Large intestine (tissue), 3 donors: ENCODE measurements around the gene TOMM22. TPM values are rescaled to one million over a fixed set of nuclear protein-coding genes. Genes with fewer than 3 reads are reported as not detected.

Experiments used
- DNase-seq, 2 donors: peaks; one replicate each; pipeline versions ENCODE4 v3.0.0 to v3.0.0-alpha.2; 2013
- H3K27ac ChIP-seq: one replicate; pipeline ENCODE4 v1.5.1; 2013; ENCODE audit warnings: low read length
- H3K27me3 ChIP-seq: 2 replicates; pipeline ENCODE4 v1.6.1; 2013; ENCODE audit warnings: low read length; ENCODE audit not compliant: control insufficient read depth, insufficient read depth
- H3K36me3 ChIP-seq: 2 replicates; pipeline ENCODE4 v1.6.1; 2013; ENCODE audit warnings: low read length; ENCODE audit not compliant: control insufficient read depth, insufficient read depth
- H3K4me1 ChIP-seq: one replicate; pipeline ENCODE4 v1.6.1; 2013; ENCODE audit warnings: low read length; ENCODE audit not compliant: control insufficient read depth, insufficient read depth
- H3K4me3 ChIP-seq: one replicate; pipeline ENCODE4 v1.5.1; 2013; ENCODE audit warnings: low read length
- H3K9me3 ChIP-seq: one replicate; pipeline ENCODE4 v1.6.1; 2013; ENCODE audit warnings: mild to moderate bottlenecking, low read depth, low read length, moderate library complexity; ENCODE audit not compliant: control insufficient read depth
- WGBS: methylation state at CpG from one replicate; pipeline ENCODE4 v1.1.5; 2013; ENCODE audit warnings: low lambda C conversion rate; ENCODE audit not compliant: insufficient coverage; 5-methylcytosine and 5-hydroxymethylcytosine counted together
- polyA plus RNA-seq: library from polyadenylated mRNA; unstranded; fragments of 120-200 nt; gene quantifications from one replicate; pipeline ENCODE4 v1.2.1, GENCODE V29; 2013

TOMM22 gene
- polyA plus RNA-seq, 1 donor, result 76.8 TPM

DNA sequence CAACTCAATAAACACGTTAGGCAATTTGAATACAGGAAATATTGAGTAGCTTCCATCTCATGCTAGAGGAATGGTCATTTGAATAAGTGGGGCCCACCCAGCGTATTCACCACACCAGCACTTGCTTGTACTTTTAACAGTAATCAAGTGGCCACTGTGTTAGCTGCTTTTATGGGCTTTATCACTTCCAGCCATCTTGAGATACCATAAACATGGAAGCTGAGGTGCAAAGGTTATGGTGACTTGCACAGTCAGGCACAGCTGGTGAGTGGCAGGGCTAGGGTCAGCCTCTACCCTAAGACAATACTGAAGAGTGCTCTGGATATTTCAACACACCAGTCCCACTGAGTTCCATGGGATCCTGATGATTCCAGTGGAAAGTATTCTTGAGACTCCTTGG is 12.3 kb downstream of the TOMM22 start:
- H3K4me1 ChIP-seq, result peaks cover 72% of the 10 kb centered on the region
- H3K27ac ChIP-seq, result peak overlapping the region; percentile 91
- no peaks in the 10 kb centered on the region for H3K27me3 ChIP-seq
- DNase-seq, result peak; percentile 95 to 98
- H3K4me3 ChIP-seq, result no peak overlapping the region
- H3K36me3 ChIP-seq, result peaks cover 9% of the 10 kb centered on the region
- WGBS, result no CpG with 5 or more reads among the region's 2 CpGs
- H3K9me3 ChIP-seq, result no peaks in the 10 kb centered on the region

- H3K4me3 ChIP-seq, result no peak overlapping the region
- peaks cover 5% of the 10 kb centered on the region for H3K36me3 ChIP-seq
- peak overlapping the region; percentile 91 for H3K27ac ChIP-seq
- peaks cover 66% of the 10 kb centered on the region for H3K4me1 ChIP-seq
- no CpG with 5 or more reads among the region's 3 CpGs for WGBS
- DNase-seq, result peak; percentile 78 to 87
- no peaks in the 10 kb centered on the region for H3K27me3 ChIP-seq
- H3K9me3 ChIP-seq, result no peaks in the 10 kb centered on the region
Observed at GRCh38 chr22:38694940-38695339, 13.2 kb downstream of the TOMM22 start.

GRCh38 chr22:38696606-38697424 is 15.1 kb downstream of the TOMM22 start:
- WGBS, result 0% methylated on average over 2 of the region's 3 CpGs
- Histone ChIP-seq H3K27ac (peak overlapping the region; percentile 91), H3K27me3 (no peaks in the 10 kb centered on the region), H3K4me1 (peaks cover 50% of the 10 kb centered on the region), H3K4me3 (peak overlapping the region; percentile 48), H3K9me3 (no peaks in the 10 kb centered on the region), H3K36me3 (peaks cover 3% of the 10 kb centered on the region)
- DNase-seq, result peak in 1 of 2 donors; percentile 52

GRCh38 chr22:38697425-38698089 is 15.8 kb downstream of the TOMM22 start:
- Histone ChIP-seq H3K9me3 (no peaks in the 10 kb centered on the region), H3K27me3 (no peaks in the 10 kb centered on the region), H3K27ac (peak overlapping the region; percentile 91), H3K4me1 (peaks cover 45% of the 10 kb centered on the region), H3K4me3 (peak overlapping the region; percentile 48), H3K36me3 (no peaks in the 10 kb centered on the region)
- DNase-seq, result peak in 1 of 2 donors; percentile 69
- no CpG with 5 or more reads among the region's 8 CpGs for WGBS

GRCh38 chr22:38698407-38699094 is 16.8 kb downstream of the TOMM22 start:
- no peaks in the 10 kb centered on the region for H3K27me3 ChIP-seq
- WGBS, result 80% methylated on average over 1 of the region's 13 CpGs
- no peaks in the 10 kb centered on the region for H3K36me3 ChIP-seq
- H3K27ac ChIP-seq, result peak overlapping the region; percentile 91
- H3K9me3 ChIP-seq, result no peaks in the 10 kb centered on the region
- peak overlapping the region; percentile 48 for H3K4me3 ChIP-seq
- peaks cover 36% of the 10 kb centered on the region for H3K4me1 ChIP-seq
- peak in 1 of 2 donors; percentile 49 for DNase-seq

GRCh38 chr22:38699143-38699542 is 17.4 kb downstream of the TOMM22 start:
- peak in 1 of 2 donors; percentile 47 for DNase-seq
- Histone ChIP-seq H3K27me3 (no peaks in the 10 kb centered on the region), H3K4me3 (peak overlapping the region; percentile 48), H3K27ac (peak overlapping the region; percentile 91), H3K36me3 (no peaks in the 10 kb centered on the region), H3K9me3 (no peaks in the 10 kb centered on the region), H3K4me1 (peaks cover 32% of the 10 kb centered on the region)
- no CpG with 5 or more reads among the region's 5 CpGs for WGBS

DNA sequence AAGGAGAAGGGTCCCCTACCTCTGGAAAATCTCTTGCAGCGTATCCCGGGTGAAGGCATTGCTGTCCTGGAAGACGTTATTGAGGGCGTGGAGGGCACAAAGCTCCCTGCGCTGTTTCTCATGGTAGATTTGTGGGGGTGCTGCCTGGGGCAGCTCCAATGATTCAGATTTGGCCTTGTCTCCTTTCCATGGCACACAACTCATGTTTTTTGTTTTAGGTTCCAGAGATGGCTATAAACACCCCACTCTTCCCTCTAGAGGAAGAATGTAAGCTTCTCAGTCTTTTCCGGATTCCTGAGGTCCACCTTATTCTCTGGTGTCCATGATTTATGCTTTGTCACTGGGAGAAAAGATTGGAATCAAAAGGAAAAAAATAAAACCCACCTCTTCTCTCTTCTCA is 18.0 kb downstream of the TOMM22 start:
- H3K27me3 ChIP-seq, result no peaks in the 10 kb centered on the region
- peak overlapping the region; percentile 48 for H3K4me3 ChIP-seq

GRCh38 chr22:38700270-38700788 is 18.6 kb downstream of the TOMM22 start:
- no CpG with 5 or more reads among the region's 57 CpGs for WGBS
- Histone ChIP-seq H3K9me3 (no peaks in the 10 kb centered on the region), H3K4me3 (peak overlapping the region; percentile 48), H3K27ac (peak overlapping the region; percentile 91), H3K27me3 (no peaks in the 10 kb centered on the region), H3K36me3 (no peaks in the 10 kb centered on the region), H3K4me1 (peaks cover 31% of the 10 kb centered on the region)
- peak in 1 of 2 donors; percentile 61 for DNase-seq

More for the DNA sequence above, 18.0 kb downstream of the TOMM22 start:
- DNase-seq, result peak in 1 of 2 donors; percentile 70
- Histone ChIP-seq H3K4me1 (peaks cover 31% of the 10 kb centered on the region), H3K27ac (peak overlapping the region; percentile 91), H3K9me3 (no peaks in the 10 kb centered on the region), H3K36me3 (no peaks in the 10 kb centered on the region)
- no CpG with 5 or more reads among the region's 6 CpGs for WGBS

- peak; percentile 96 to 98 for DNase-seq
- peaks cover 25% of the 10 kb centered on the region for H3K4me1 ChIP-seq
- no peaks in the 10 kb centered on the region for H3K27me3 ChIP-seq
- H3K4me3 ChIP-seq, result peak within 1 kb of the TSS; percentile 77
- WGBS, result no CpG with 5 or more reads among the region's 94 CpGs
- peak within 1 kb of the TSS; percentile 95 for H3K27ac ChIP-seq
- H3K9me3 ChIP-seq, result no peaks in the 10 kb centered on the region
- no peaks in the 10 kb centered on the region for H3K36me3 ChIP-seq
Observed at GRCh38 chr22:38700789-38701628, 19.3 kb downstream of the TOMM22 start, which contains the start of gene JOSD1. JOSD1 (minus strand) TSS chr22:38700943; CDS start chr22:38699987, 956 bp downstream.
